GM23248 (cell line): ENCODE data around the gene TRPM7.

Source experiments
- EZH2 ChIP-seq: fragments of 200-600 bp; sonication (generic); IDR thresholded peaks from 2 replicates; pipeline ENCODE4 v1.6.1; 2018; ENCODE audit warnings: antibody characterized with exemption, mild to moderate bottlenecking; ENCODE audit not compliant: insufficient read depth, poor library complexity, severe bottlenecking
- EZH2phosphoT487 ChIP-seq: fragments of 200-600 bp; sonication (generic); IDR thresholded peaks from 2 replicates; pipeline ENCODE4 v1.6.1; 2018; ENCODE audit warnings: antibody characterized with exemption, moderate library complexity, mild to moderate bottlenecking, low read depth; ENCODE audit not compliant: insufficient read depth

DNA sequence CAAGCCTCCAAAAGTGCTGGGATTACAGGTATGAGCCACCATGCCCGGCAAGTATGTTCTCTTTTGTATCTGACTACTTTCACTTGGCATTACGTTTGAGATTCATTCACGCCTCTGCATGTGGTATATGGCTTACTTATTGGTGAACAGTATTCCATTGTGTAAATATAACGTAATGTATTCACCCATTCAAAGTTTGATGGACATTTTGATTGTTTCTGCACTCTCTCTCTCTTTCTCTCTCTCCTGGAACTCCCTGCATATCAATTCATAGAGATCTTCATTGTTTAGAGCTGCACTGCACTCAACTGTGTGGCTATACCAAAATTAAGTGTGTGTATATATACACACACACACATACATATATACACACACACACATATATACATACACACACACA is 48.6 kb upstream of the TRPM7 start:
- TF ChIP-seq EZH2 (no peak), EZH2phosphoT487 (no peak)
